ENCODE measurements around the gene HAUS7.
"Not testable (repeated sequence)": the region's sequence is repeated elsewhere in the genome, so short reads cannot be mapped to it uniquely, and the experiment has no call there.

HAUS7 gene

DNA sequence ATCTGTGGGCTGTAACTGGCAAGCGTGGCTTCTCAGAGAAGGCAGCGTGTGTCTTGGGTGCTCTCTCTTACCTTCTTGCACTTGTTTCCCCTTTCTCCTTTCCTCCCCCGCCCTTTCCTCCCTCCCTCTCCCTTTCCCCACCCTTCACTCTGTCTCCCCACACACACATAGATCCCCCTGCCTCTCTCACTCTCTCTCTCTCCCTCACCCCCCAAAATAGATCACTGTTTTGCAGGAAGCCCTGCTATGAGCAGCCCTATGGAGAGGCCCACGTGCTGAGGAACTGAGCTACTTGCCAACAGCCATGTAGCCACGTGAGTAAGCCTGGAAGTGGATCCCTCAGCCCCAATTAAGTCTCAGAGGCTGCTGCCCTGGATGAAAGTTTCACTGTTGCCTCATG is 65.0 kb downstream of the HAUS7 start:
- DNase-seq = no peak

DNA sequence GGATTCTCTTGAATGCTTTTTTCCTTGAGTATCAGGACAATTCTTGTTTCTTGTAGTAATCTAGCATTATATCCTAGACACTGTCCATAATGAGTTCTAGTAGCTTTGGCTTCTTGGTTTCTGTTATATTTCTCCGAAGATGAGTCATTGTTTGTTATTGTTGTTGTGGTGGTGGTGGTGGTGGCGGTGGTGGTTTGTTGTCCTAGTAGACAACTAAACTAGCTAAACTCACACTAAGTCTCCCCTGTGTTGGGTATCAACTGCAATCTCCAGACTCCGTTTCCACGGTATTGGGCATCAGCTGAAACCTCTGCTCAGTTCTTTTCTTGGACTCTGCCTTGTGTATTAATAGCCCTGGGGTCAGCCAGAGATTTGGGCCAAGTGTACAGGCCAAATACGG is 66.0 kb downstream of the HAUS7 start:
- not testable (repeated sequence) for DNase-seq

DNA sequence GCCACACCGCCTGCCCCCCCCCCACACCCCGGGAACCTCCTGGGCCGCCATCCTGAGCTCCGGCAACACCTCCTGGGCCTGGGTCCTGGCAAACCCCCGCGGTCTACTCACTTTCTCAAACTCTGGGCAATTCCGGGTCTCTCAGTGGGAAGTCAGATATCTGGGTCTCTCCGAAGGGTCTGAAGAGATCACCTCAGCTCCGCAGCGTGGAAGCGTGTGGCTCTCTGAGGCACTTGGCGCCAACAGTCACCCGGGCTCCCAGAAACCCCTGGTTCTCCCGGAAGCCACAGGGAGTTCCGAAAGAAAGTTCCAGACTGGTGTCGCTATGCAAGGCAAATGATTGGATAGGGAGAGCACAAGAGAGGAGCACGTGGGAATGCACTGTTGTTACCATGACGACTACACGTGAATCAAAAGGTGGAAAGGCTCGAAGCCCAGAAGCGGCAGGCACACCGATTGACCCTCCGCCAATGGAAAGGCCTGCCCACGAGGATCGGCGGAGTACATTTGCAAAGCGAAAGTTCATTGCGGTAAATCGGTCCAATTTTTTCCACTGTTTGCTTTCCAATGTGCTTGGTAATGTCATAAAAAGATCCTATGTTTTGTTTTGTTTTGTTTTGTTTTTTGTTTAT is 69.1 kb downstream of the HAUS7 start, which contains the start of gene PNMA6E:
PNMA6E (minus strand) TSS at position 218 of the 632 bp plus-strand sequence. CDS start 2,501 bp downstream, outside the sequence.
- no peak for DNase-seq

DNA sequence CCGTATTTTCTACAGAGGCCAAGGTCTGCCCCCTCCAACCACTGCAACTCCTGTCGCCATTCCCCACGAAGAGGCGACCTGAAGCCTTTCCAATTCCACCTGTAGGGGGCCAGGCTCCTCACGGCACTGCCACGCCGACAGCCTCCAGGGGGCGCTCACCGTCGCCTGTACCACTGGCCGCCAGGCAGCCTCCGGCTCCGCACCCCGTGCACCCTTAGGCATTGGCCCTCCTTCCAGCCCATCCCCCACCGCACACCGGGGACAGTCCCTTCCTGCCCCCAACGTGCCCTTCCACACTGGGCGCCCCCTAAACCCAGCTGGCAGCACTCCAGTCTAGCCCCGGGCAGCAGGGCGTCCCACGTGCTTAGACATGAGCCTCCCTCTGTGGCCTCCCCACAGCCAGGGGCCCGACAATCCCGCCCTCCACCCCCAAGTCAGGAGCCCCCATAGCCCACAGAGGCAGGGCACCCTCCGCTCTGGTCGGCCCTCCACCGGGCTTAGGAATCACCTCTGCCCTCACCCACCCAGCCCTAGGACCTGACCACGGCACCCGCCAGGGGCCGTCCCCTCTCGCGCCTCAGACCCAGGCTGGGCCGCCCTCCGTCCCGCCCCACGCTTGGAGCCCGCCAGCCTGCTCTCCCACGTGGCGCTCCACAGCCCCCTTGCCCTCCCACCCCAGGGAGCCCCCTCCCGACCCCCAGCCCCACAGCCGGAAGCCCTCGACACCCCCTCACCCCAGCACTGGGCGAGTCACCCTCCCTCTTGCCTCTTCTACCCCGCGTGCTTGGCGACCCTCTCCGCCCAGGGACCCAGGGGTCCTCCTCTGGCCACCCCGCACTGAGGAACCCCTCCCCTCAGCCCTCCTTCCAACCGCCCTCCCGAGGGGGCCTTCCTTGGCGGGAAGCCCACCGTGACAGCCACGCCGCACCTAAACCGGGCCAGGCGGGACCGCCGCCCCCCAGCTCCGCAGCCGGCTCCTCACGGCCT is 69.9 kb downstream of the HAUS7 start:
- no peak for DNase-seq

DNA sequence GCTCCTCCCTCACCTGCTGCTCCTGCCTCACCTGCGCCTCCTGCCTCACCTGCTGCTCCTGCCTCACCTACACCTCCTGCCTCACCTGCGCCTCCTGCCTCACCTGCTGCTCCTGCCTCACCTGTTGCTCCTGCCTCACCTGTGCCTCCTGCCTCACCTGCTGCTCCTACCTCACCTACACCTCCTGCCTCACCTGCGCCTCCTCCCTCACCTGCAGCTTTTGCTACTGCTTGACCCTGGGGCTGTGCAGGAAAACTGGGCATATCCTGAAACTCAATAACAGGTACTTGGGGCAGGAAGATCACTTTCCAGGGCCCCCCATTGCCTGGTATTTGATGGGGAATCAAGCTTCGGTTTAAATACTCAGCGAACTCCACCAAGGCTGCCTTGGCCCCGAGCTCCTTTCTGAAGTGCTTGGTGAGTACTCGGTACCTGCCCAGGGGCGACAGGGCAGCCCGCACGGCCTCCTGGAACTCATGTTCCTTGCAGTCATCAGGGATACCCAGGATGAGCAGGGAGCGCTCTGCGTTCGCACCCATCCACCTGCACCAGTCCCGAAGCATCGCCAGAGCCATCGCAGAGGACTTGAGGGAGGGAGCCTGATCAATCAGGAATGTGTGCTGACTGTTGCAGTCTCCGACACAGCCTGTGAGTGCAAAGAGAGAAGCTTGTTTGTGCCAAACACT is 72.0 kb downstream of the HAUS7 start:
- DNase-seq = no peak
